Measurements from ENCODE around the gene TBC1D21. TPM values are rescaled to one million over a fixed set of nuclear protein-coding genes. Genes with fewer than 3 reads are reported as not detected.

Gene TBC1D21
- total and polyA plus RNA-seq, 2 of the 8 experiments (the other 6 are each of a cell fraction or from before 2014, with no cell fraction given): not detected

- Histone ChIP-seq H3K27ac (ENCODE audit: low read depth, low read length) (no peak overlapping the region), H3K14ac (ENCODE audit: insufficient read length) (no peak overlapping the region), H3K27me3 (replicated peaks in 1 of 4; ENCODE audit: control insufficient read depth in 3 of 4, extremely low read depth in 1 of 4, insufficient read depth in 3 of 4, low read length in 3 of 4) (no peaks in the 10 kb centered on the region), H4K5ac (ENCODE audit: insufficient read length, low read depth, low read length) (no peak overlapping the region), H2BK20ac (ENCODE audit: low read length) (no peak overlapping the region), H3K9me3 (ENCODE audit: insufficient read depth in 2 of 2, low read depth in 1 of 2, low read length in 1 of 2) (no peaks in the 10 kb centered on the region), H2BK5ac (ENCODE audit: low read depth, low read length) (no peak overlapping the region), H2AK5ac (ENCODE audit: low read depth, low read length) (no peak overlapping the region), H3K4ac (replicated peaks; ENCODE audit: insufficient read length, low read depth, low read length) (no peak overlapping the region), H4K8ac (ENCODE audit: extremely low read depth, insufficient read depth, low read length) (no peak overlapping the region), H2BK12ac (ENCODE audit: low read depth, low read length) (no peak overlapping the region), H3K4me2 (ENCODE audit: insufficient read depth in 1 of 2, low read depth in 2 of 2, low read length in 2 of 2) (no peak overlapping the region), H2BK15ac (ENCODE audit: low read length) (no peak overlapping the region), H3K18ac (ENCODE audit: extremely low read depth, low read length) (no peak overlapping the region), H2AFZ (ENCODE audit: low read length) (no peak overlapping the region), H3K23me2 (ENCODE audit: low read depth, low read length) (no peaks in the 10 kb centered on the region), H3K23ac (ENCODE audit: insufficient read length) (no peak overlapping the region), H4K91ac (replicated peaks; ENCODE audit: insufficient read length, low read length) (no peak overlapping the region), H2BK120ac (replicated peaks; ENCODE audit: low read depth, low read length) (no peak overlapping the region), H3K79me2 (ENCODE audit: control insufficient read depth in 1 of 2, insufficient read depth in 2 of 2, low read length in 2 of 2) (no peaks in the 10 kb centered on the region), H3K56ac (replicated peaks; ENCODE audit: insufficient read length, low read depth, low read length) (no peak overlapping the region), H3K9ac (replicated peaks in 1 of 4; ENCODE audit: extremely low read depth in 1 of 4, low read depth in 3 of 4, low read length in 3 of 4) (no peak overlapping the region), H3K36me3 (ENCODE audit: control insufficient read depth in 2 of 4, insufficient read depth in 4 of 4, low read length in 3 of 4) (no peaks in the 10 kb centered on the region), H3K4me3 (ENCODE audit: extremely low read depth in 1 of 4, insufficient read depth in 2 of 4, low read depth in 3 of 4, low read length in 4 of 4) (no peak overlapping the region), H3K79me1 (ENCODE audit: low read depth, low read length) (no peaks in the 10 kb centered on the region), H4K20me1 (replicated peaks in 1 of 2; ENCODE audit: control insufficient read depth in 1 of 2, insufficient read depth in 2 of 2, low read length in 2 of 2) (no peaks in the 10 kb centered on the region), H3K4me1 (replicated peaks in 1 of 4; ENCODE audit: control insufficient read depth in 3 of 4, insufficient read depth in 4 of 4, low read length in 3 of 4) (no peaks in the 10 kb centered on the region)
- DNase-seq (ENCODE audit: low read depth in 1 of 2, low spot score in 2 of 2): no peak
- ChIA-PET CTCF (ENCODE audit: partially characterized antibody) (interaction anchor here (1.2 to 8.5 kb wide), 5 partner anchors 8 to 164 kb away, joined by 3 to 167 read pairs (median 4); partner anchors contain the start of gene TBC1D21), POLR2A (ENCODE audit: partially characterized antibody) (no interaction called here)
- FAIRE-seq: no peak
- WGBS, 2 experiments (ENCODE audit: extremely low coverage in 1 of 2, insufficient coverage in 1 of 2, insufficient read length in 1 of 2, insufficient replicate concordance in 2 of 2, low coverage in 1 of 2, low lambda C conversion rate in 2 of 2, missing lambda C conversion rate in 1 of 2): 88% methylated on average over 9 of the region's 9 CpGs; no CpG with 5 or more reads in 1 of the 2 experiments
- TF ChIP-seq FOSL1 (IDR thresholded peaks at IDR 0.05; ENCODE audit: insufficient read depth, low read depth, low read length): no peak
- no peak for TF ChIP-seq RFX5 (IDR thresholded peaks at IDR 0.05; ENCODE audit: borderline replicate concordance, low read depth, low read length)
- no peak for TF ChIP-seq POLR2A (IDR thresholded peaks at IDR 0.05; ENCODE audit: control extremely low read depth in 1 of 2, low read depth in 2 of 2, low read length in 2 of 2)
- no peak for TF ChIP-seq CREB1 (IDR thresholded peaks at IDR 0.05)
- TF ChIP-seq JUN (IDR thresholded peaks at IDR 0.05; ENCODE audit: low read depth, low read length): no peak
Observed at GRCh38 chr15:73904026-73904815, 30.9 kb downstream of the TBC1D21 start.

Data from H1 (cell line).